NCI-H2107 treated with DMSO at 0.1 percent for 48 hours (cell line): Measurements from ENCODE around the gene KHDC4.

Source experiments
- DNase-seq: peaks from one replicate; lab custom pipeline; 2025; ENCODE audit not compliant: unreplicated experiment; lab: John Stamatoyannopoulos, UW

Gene KHDC4

GRCh38 chr1:155877945-155878344, 56.3 kb downstream of the KHDC4 start:
- no peak for DNase-seq

- no peak for DNase-seq
These were observed 60.4 kb downstream of the KHDC4 start for GRCh38 chr1:155873860-155874259.

- no peak for DNase-seq
These were observed 61.7 kb downstream of the KHDC4 start for GRCh38 chr1:155872527-155872926.

GRCh38 chr1:155871390-155871789, 62.8 kb downstream of the KHDC4 start:
- DNase-seq, result peak; percentile 46

- no peak for DNase-seq
These were observed 66.4 kb downstream of the KHDC4 start for GRCh38 chr1:155867766-155868165.

GRCh38 chr1:155864393-155864792, 69.8 kb downstream of the KHDC4 start:
- DNase-seq, result no peak
